Spleen (tissue), 7 donors: ENCODE data around the gene CACNA2D3.

Experiments
- CTCF ChIP-seq, 11 experiments: fragments of 200-600 bp in 7 of 11; fragments of 450-650 bp in 4 of 11; sonication (generic) in 4 of 11; IDR thresholded peaks in 8 of 11; conservative IDR thresholded peaks in 3 of 11; 1 replicate in 7 of 11; 2 replicates in 4 of 11; pipeline versions ENCODE4 v1.4.0 to v1.8.0; 2016 to 2021; ENCODE audit warnings: antibody characterized with exemption in 11 of 11, inconsistent platforms in 4 of 11, mild to moderate bottlenecking in 1 of 11
- POLR2A ChIP-seq, 3 donors: fragments of 450-650 bp; IDR thresholded peaks; one replicate each; pipeline ENCODE4 v1.5.1; 2017; ENCODE audit warnings: antibody characterized with exemption in 3 of 3, mild to moderate bottlenecking in 1 of 3
- POLR2AphosphoS5 ChIP-seq, 3 donors: sonication (generic); formaldehyde crosslinking; IDR thresholded peaks; one replicate each; pipeline ENCODE4 v1.5.1; 2017; ENCODE audit warnings: antibody characterized with exemption in 3 of 3
- donor health status: DM: no; HTN: no; CAD: no; lungs with moderate emphysema.
- donor health status: DM: no; HTN: no; CAD: no.
- donor health status: DM: no; HTN: no; CAD: no.

GRCh38 chr3:54717506-54717905 lies 595.2 kb downstream of the CACNA2D3 start:
- no peak for TF ChIP-seq POLR2A (IDR thresholded peaks at IDR 0.05)
- no peak for TF ChIP-seq CTCF (IDR thresholded peaks at IDR 0.05 in 8 of 11, conservative IDR thresholded peaks at IDR 0.05 in 3 of 11)
- no peak for TF ChIP-seq POLR2AphosphoS5 (IDR thresholded peaks at IDR 0.05)
